GM19193 (cell line): ENCODE results near the gene ATP7B.

Experiments used
- POLR2A ChIP-seq: IDR thresholded peaks from 4 replicates; pipeline ENCODE4 v1.6.1; 2011; ENCODE audit not compliant: insufficient read depth, insufficient read length; ENCODE audit errors: extremely low read depth

The ATP7B gene

DNA sequence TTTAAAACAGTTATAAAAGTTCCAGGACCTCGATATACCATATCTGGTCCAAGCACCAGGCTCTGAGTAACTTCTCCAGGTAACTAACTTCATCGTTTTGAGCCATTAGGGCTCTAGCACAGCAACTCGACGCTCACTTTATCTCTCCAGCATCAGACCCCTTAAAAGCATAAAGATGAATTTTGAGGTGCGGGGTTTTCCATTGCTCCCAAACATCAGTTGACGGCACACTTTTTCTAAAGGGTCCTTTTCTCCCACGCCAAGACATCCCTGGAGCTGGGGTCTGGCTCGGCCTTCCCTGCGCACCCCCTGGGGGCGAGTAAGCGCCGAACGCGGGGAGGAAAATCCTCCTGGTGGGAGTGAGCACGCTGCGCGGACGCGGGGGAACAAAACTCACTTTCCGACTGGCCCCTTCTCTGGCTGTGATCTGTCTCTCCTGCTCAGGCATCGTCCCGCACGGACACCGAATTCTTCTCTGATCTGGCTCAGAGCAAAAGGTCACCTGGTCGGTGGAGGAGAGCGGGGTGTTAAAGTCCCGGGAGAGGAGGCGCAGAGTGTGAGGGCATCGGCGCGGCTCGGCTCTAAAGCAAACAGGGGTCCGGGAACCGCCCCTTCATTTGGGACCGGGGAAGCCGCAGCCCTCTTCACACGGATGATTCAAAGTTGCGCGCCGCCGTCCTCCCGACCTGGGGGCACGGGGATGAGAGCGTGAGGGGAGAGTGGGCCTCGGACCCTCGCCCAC, at the start of gene ATP7B:
ATP7B (minus strand) TSS at position 561 of the 742 bp plus-strand sequence; CDS start at position 448, 113 bp downstream.
- TF ChIP-seq POLR2A: no peak

DNA sequence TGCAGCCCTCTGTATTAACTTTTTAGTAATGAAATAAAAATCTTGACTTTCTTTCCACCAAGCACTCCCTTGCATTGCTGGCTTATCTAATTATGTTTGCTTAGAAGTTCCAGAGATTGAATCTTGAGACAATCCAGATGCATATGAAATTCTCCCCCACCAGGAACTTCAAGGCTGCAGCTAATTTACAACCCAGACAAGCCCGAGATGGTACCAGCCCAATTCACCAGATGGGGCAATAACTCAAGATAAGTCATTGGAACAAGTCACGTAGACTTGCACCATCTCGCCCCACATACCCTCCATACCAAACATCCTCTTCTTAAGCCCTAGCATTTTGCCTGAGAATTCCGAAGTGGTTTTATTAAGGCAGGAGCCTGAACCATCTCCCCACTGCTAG, 42.2 kb upstream of the ATP7B start:
- no peak for TF ChIP-seq POLR2A

DNA sequence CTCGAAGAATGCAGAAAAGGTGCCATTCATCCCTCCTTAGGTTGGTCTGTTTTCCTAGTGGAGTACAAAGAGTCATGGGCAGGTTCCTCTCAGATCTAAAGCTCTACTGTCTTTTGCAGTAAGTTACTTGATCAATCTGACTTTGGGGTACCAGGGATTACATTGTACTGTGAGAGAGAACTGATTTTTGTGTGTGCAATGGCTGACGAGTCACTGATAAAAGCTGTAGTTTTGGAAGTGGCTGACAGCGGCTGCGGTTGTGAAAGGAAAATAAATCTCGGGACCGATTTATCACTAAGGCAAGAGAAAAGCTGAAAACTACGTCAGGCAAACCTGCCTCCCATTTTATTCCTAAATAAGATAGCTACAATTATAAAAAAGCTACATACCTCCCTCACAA, 40.1 kb upstream of the ATP7B start:
- no peak for TF ChIP-seq POLR2A

DNA sequence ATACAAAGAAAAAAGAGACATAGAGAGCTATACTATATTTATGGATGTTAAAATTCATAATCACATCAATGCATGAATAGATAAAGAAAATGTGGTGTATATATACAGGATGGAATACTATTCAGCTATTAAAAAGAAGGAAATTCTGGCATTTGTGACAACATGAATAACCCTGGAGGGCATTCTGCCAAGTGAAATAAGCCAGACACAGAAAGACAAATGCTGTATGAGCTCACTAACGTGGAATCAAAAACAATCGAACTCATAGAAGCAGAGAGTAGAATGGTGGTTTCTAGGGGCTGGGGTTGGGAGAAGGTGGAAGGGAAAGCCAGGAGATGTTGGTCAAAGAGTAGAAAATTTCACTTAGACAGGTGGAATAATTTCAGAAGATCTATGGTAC, 37.3 kb upstream of the ATP7B start:
- TF ChIP-seq POLR2A: no peak

DNA sequence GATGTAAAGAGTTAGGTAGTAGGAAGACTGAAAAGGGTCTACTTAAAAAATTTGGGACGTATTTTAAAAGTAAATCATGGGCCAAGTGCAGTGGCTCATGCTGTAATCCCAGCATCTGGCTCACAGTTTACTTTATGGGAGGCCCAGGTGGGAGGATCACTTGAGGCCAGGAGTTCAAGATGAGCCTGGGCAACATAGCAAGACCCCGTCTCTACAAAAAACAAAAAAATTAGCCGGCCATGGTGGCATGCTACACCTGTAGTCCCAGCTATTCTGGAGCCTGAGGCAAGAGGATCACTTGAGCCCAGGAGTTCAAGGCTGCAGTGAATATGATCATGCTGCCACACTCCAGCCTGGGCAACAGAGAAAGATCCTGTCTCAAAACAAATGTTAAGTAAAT, 36.2 kb upstream of the ATP7B start:
- TF ChIP-seq POLR2A: no peak

DNA sequence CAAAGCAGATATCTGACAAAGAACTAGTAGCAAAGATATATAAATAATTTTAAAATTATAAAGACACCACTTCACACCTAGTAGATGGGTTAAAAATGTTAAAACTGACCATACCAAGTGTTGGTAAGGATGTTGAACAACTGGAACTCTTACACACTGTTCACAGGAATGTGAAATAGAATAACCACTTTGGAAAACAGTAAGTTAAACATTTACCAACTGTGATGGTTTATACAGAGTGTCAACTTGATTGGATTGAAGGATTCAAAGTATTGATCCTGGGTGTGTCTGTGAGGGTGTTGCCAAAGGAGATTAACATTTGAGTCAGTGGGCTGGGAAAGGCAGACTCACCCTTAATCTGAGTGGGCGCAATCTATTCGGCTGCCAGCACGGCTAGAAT, 32.4 kb upstream of the ATP7B start:
- TF ChIP-seq POLR2A: no peak

DNA sequence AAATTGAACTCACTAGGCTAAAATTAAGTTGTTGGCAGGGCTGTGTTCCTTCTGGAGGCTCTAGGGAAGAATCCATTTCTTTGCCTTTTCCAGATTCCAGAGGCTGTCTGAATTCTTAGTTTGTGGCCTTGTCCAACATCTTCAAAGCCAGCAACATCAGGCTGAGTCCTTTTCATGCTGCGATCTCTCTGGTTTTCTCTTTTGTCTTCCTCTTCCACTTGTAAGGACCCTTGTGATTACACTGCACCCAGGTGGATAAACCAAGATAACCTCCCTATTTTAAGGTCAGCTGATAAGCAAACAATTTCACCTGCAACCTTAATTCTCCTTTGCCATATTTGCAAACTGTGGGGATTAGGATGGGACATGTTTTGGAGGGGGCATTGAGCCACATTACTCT, 24.8 kb upstream of the ATP7B start:
- no peak for TF ChIP-seq POLR2A

DNA sequence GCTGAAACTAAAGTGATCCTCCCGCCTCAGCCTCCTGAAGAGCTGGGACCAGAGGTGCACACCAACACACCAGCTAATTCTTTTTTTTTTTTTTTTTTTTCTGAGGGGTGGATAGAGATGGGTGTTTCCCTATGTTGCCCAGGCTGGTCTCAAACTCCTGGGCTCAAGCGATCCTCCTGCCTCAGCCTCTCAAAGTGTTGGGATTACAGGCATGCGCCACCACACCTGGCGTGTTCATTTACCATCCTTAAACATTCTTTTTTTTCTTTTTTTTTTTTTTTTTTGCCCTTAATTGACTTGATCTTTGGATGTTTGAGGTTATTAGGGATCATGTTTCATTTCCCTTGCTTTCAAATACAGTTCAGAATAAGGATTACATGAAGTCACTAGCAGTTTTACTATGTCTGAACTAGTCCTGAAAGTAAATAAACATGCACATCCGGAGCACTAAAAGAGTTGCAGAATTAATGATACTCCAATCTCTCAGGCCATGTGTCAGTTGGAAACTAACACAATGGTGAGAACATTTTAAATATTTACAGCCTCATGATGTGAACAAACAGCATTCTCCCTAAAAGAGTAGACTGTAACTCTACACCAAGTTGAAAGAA, 23.5 kb upstream of the ATP7B start:
- TF ChIP-seq POLR2A: no peak

DNA sequence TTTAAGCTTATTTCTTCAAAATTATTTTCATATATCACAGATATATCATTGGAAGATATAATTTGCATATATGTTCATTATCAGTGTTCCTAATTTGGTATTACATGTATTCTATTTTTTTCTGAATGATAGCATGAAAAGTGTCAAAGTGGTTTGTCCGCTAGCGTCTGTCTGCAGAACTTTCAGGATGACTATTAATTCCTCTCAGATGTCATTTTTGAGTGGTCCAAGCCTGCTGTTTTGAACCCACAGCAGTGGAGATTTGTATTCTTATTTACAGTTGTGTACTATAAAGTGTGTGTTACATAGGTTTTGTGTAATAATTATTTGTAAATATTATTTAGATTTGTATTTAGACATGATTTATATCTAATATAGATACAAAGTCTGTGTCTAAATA, 21.8 kb upstream of the ATP7B start:
- TF ChIP-seq POLR2A: no peak

DNA sequence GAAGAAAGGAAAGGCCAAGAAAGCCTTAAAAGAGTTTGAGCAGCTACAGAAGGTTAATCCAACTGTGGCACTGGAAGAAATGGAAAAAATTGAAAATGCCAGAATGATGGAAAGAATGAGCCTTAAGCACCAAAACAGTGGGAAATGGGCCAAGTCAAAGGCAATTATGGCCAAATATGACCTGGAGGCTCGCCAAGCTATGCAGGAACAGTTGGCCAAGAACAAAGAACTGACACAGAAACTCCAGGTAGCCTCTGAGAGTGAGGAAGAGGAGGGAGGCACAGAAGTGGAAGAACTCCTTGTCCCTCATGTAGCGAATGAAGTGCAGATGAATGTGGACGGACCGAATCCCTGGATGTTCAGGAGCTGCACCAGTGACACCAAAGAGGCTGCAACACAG, 18.3 kb upstream of the ATP7B start:
- no peak for TF ChIP-seq POLR2A

DNA sequence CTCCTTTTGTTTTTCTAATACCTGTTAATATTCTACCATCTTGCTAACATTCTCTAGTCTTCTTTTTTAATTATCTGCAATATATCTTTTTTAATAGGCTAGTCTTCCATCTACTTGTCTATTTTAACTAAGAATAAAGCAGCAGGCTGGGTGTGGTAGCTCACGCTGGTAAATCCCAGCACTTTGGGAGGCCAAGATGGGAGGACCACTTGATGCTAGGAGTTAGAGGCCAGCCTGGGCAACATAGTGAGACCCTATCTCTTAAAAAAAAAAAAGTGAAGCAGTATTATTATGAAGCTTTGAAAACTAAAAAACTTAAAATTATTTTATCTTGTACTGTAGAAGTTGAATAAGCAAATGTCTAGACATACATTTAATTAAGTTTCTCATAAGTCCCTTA, 16.6 kb upstream of the ATP7B start:
- TF ChIP-seq POLR2A: no peak

DNA sequence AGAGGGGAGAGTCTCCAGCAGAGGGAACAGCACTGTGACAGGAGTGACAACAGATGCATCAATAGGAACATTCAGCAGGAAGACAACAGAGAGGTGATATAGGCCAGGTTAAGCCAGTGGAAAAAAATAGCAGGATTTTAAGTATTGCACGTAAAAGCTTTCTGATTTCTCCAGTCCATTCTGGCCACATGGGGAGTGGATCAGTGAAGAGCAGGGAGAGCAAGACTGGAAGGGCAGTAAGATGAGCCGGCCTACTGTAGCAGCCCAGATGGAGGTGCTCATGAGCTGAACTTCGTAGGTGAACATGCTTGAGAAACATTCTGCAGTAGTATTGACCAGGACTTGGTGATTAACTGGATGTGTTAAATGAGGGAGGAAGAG, 15.0 kb upstream of the ATP7B start:
- no peak for TF ChIP-seq POLR2A

DNA sequence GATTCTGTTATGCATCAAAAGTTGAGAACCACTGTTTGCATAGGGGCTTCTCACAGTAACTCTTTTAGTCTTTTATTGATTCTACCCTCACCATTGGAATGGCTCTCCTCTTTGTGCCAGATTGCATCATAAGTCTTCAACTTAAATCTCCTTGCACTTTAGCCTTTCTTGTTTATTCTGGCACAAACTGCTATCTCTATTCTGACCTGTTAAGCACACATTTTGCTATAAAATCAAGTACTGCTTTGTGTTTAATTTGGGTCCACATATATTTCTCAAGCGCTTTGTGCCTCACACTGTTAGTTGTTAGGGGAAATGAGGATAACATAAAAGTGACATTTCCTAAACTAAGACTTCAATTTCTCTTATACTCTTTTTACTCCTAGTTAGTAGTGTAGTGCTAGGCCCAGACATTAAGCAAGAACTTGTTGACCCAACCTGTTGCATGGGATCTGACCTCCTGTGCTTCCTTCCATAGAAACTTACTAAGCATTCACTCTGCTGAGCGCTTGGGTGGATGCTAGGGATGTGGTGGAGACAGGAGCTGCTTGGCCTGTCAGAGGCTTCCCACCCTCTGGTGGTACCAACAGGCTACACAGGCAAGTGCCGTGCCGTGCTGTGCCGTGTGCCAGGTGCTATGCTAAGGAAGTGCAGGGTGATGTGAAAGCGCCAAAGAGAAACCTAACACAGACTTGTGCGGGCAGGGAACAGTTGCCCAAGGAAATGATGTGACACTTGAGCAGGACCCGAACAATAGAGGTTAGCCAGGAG, 14.4 kb upstream of the ATP7B start:
- TF ChIP-seq POLR2A: no peak

DNA sequence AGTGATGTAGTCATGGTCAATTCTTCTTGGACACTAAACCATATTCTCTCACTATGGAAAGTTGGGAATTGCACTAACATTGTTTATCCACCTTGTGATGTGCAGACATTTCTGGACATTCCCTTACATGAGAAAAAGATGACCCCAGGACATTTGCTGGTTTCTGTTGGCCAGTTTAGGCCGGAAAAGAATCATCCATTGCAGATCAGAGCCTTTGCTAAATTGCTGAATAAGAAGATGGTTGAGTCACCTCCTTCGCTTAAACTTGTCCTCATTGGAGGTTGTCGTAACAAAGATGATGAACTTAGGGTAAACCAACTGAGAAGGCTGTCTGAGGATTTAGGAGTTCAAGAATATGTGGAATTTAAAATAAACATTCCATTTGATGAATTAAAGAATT, 13.2 kb upstream of the ATP7B start, which contains the start of gene UTP14C:
UTP14C (plus strand) TSS at position 211 of the 400 bp plus-strand sequence. CDS start 4,114 bp downstream, outside the sequence.
- TF ChIP-seq POLR2A: no peak

DNA sequence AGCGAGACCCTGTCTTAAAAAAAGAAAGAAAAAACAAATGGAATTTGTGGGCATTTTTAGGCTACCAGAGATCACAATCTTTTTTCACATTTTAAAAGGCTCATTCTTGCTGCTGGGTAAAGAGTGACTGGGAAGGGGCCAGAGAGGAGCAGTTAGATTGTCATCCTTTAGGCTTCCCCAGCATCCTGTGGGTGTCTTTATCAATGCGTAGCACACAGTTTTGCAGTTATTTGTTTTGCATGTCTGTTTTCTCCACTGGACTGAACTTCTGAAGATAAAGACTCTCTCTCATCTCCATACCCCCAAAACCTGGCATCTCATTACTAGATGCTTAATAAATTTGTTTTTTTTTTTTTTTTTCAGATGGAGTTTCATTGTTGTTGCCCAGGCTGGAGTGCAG, 11.1 kb upstream of the ATP7B start:
- no peak for TF ChIP-seq POLR2A

DNA sequence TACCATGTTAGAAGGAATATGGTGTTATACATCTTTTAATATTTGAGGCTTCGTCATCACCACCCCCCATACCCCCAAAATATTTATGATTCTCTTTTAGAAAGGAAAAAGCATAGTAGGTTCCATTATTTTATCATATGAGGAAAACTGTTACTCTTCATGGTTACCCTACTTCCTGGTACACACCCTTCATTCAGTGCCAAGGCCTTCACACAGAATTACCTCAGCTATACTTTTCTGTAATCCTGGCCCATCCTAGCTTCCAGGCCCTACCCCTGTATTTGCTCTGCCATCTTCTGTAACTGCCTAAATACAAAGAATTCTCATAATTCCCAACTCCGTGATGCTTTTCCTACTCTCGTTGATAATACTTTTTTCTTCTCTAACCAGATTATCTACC, 8.9 kb upstream of the ATP7B start:
- TF ChIP-seq POLR2A: no peak

DNA sequence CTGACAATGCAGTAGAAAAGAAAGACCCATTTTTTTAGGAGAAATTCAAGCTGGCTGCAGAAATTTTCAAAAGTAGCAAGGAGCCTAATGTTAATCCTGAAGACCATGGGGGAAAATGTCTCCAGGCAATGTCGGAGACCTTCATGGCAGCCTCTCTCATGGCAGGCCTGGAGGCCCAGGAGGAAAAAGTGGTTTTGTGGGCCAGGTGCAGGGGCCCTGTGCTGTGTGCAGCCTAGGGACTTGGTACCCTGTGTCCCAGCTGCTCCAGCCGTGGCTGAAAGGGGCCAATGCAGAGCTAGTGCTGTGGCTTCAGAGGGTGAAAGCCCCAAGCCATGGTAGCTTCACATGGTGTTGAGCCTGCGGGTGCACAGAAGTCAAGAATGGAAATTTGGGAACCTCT, 5.0 kb upstream of the ATP7B start:
- no peak for TF ChIP-seq POLR2A

DNA sequence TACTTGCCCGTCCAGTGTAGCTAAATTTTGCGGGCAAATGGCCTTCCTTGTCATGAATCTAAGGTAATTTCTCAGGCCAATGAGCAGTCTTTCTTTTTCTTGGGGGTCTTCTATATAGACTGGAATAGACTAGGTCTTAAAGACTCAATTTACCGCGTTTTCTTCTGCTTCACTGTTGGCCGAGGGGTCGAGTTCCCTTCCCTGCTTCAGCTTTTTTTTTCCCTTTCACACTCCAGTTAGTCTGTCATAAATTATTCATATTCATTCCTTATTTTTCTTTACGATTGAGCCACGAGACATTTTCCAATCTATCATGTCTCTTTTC, 1.2 kb upstream of the ATP7B start:
- TF ChIP-seq POLR2A: no peak
